Vagina (tissue), 2 donors: ENCODE results near the gene PRKCE. TPM values are rescaled to one million over a fixed set of nuclear protein-coding genes. Genes with fewer than 3 reads are reported as not detected.

Experiments
- DNase-seq, 2 donors: peaks; one replicate each; pipeline ENCODE4 v3.0.0-alpha.2; 2017; ENCODE audit errors: extremely low spot score in 2 of 2
- H3K27ac ChIP-seq: fragments of 200-600 bp; sonication (generic); one replicate; pipeline ENCODE4 v1.5.1; 2019
- H3K27me3 ChIP-seq: fragments of 200-600 bp; sonication (generic); one replicate; pipeline ENCODE4 v1.5.1; 2019
- H3K36me3 ChIP-seq, 2 donors: fragments of 200-600 bp; sonication (generic); one replicate each; pipeline ENCODE4 v1.5.1; 2017 to 2019
- H3K4me1 ChIP-seq: fragments of 200-600 bp; sonication (generic); one replicate; pipeline ENCODE4 v1.5.1; 2019
- H3K4me3 ChIP-seq, 2 donors: fragments of 200-600 bp; sonication (generic); 1 replicate in 1 of 2; 2 replicates in 1 of 2; pipeline ENCODE4 v1.5.1; 2016 to 2019
- H3K9me3 ChIP-seq: fragments of 200-600 bp; sonication (generic); one replicate; pipeline ENCODE4 v1.5.1; 2019
- CTCF ChIP-seq, 3 experiments: fragments of 450-650 bp in 2 of 3; fragments of 200-600 bp in 1 of 3; sonication (generic) in 1 of 3; IDR thresholded peaks; one replicate each; pipeline ENCODE4 v1.5.1; 2017 to 2019; ENCODE audit warnings: antibody characterized with exemption in 3 of 3, mild to moderate bottlenecking in 2 of 3, moderate library complexity in 2 of 3
- POLR2A ChIP-seq, 2 donors: fragments of 450-650 bp; IDR thresholded peaks; one replicate each; pipeline ENCODE4 v1.6.1; 2017; ENCODE audit warnings: antibody characterized with exemption in 2 of 2, mild to moderate bottlenecking in 2 of 2, moderate library complexity in 2 of 2
- POLR2AphosphoS5 ChIP-seq, 2 donors: sonication (generic); formaldehyde crosslinking; IDR thresholded peaks; one replicate each; pipeline ENCODE4 v1.9.0; 2017; ENCODE audit warnings: antibody characterized with exemption in 2 of 2, mild to moderate bottlenecking in 2 of 2, low read depth in 1 of 2; ENCODE audit not compliant: insufficient read depth in 1 of 2
- intact Hi-C: fragments of 100-400 bp; cut with DNase I; formaldehyde crosslinking; loops from one replicate; pipeline ENCODE4 v1.15.1; 2023
- total RNA-seq: library from RNA; depleted of rRNA; stranded (reverse); fragments of >200 nt; gene quantifications from one replicate; pipeline ENCODE4 v1.2.3, GENCODE V29; 2016

Gene PRKCE
- total RNA-seq, 1 donor from 2014 or later: 11.8 TPM

GRCh38 chr2:45678791-45679348, 27.4 kb downstream of the PRKCE start:
- H3K4me3 ChIP-seq: no peak overlapping the region
- no peak overlapping the region for H3K27ac ChIP-seq
- TF ChIP-seq CTCF (IDR thresholded peaks at IDR 0.05) (no peak), POLR2AphosphoS5 (IDR thresholded peaks at IDR 0.05; ENCODE audit: insufficient read depth in 1 of 2, low read depth in 1 of 2) (no peak), POLR2A (IDR thresholded peaks at IDR 0.05) (no peak)
- H3K4me1 ChIP-seq: peaks cover 46% of the 10 kb centered on the region
- DNase-seq: no peak
- no peaks in the 10 kb centered on the region for H3K27me3 ChIP-seq
- H3K9me3 ChIP-seq: no peaks in the 10 kb centered on the region
- intact Hi-C loops: no loop called here
- no peaks in the 10 kb centered on the region for H3K36me3 ChIP-seq

GRCh38 chr2:45680351-45680967, 29.0 kb downstream of the PRKCE start:
- no peaks in the 10 kb centered on the region for H3K36me3 ChIP-seq
- H3K27ac ChIP-seq: no peak overlapping the region
- H3K4me1 ChIP-seq: peaks cover 39% of the 10 kb centered on the region
- H3K9me3 ChIP-seq: no peaks in the 10 kb centered on the region
- TF ChIP-seq POLR2A (IDR thresholded peaks at IDR 0.05) (no peak), POLR2AphosphoS5 (IDR thresholded peaks at IDR 0.05; ENCODE audit: insufficient read depth in 1 of 2, low read depth in 1 of 2) (no peak), CTCF (IDR thresholded peaks at IDR 0.05) (no peak)
- no peaks in the 10 kb centered on the region for H3K27me3 ChIP-seq
- H3K4me3 ChIP-seq: no peak overlapping the region
- DNase-seq: no peak
- intact Hi-C loops: no loop called here

- H3K36me3 ChIP-seq: no peaks in the 10 kb centered on the region
- TF ChIP-seq POLR2A (IDR thresholded peaks at IDR 0.05): no peak
- no peak for TF ChIP-seq CTCF (IDR thresholded peaks at IDR 0.05)
- peak in 1 of 2 donors; percentile 37 for TF ChIP-seq POLR2AphosphoS5 (IDR thresholded peaks at IDR 0.05; ENCODE audit: insufficient read depth in 1 of 2, low read depth in 1 of 2)
- DNase-seq: no peak
- no peaks in the 10 kb centered on the region for H3K27me3 ChIP-seq
- intact Hi-C loops: no loop called here
- no peak overlapping the region for H3K4me3 ChIP-seq
- peaks cover 31% of the 10 kb centered on the region for H3K4me1 ChIP-seq
- H3K27ac ChIP-seq: no peak overlapping the region
- no peaks in the 10 kb centered on the region for H3K9me3 ChIP-seq
Observed at GRCh38 chr2:45681675-45682074, 30.2 kb downstream of the PRKCE start.

- Histone ChIP-seq H3K27me3 (no peaks in the 10 kb centered on the region), H3K27ac (no peak overlapping the region), H3K36me3 (no peaks in the 10 kb centered on the region), H3K4me3 (no peak overlapping the region), H3K4me1 (peaks cover 31% of the 10 kb centered on the region), H3K9me3 (no peaks in the 10 kb centered on the region)
- TF ChIP-seq CTCF (IDR thresholded peaks at IDR 0.05): no peak
- no peak for TF ChIP-seq POLR2A (IDR thresholded peaks at IDR 0.05)
- TF ChIP-seq POLR2AphosphoS5 (IDR thresholded peaks at IDR 0.05; ENCODE audit: insufficient read depth in 1 of 2, low read depth in 1 of 2): no peak
- intact Hi-C loops: no loop called here
- DNase-seq: no peak
Observed at GRCh38 chr2:45683292-45683691, 31.8 kb downstream of the PRKCE start.

GRCh38 chr2:45684756-45685155, 33.3 kb downstream of the PRKCE start:
- DNase-seq: no peak
- TF ChIP-seq POLR2AphosphoS5 (IDR thresholded peaks at IDR 0.05; ENCODE audit: insufficient read depth in 1 of 2, low read depth in 1 of 2) (no peak), CTCF (IDR thresholded peaks at IDR 0.05) (no peak)
- intact Hi-C loops: no loop called here
- Histone ChIP-seq H3K27ac (no peak overlapping the region), H3K36me3 (no peaks in the 10 kb centered on the region), H3K27me3 (no peaks in the 10 kb centered on the region), H3K4me3 (no peak overlapping the region), H3K4me1 (peaks cover 39% of the 10 kb centered on the region), H3K9me3 (no peaks in the 10 kb centered on the region)
